Esophagus squamous epithelium (tissue), 4 donors: ENCODE measurements around the gene KRT7.

Experiments
- CTCF ChIP-seq, 6 experiments: fragments of 450-650 bp in 4 of 6; fragments of 200-600 bp in 2 of 6; sonication (generic) in 2 of 6; IDR thresholded peaks; one replicate each; pipeline ENCODE4 v1.5.1; 2016 to 2019; ENCODE audit warnings: antibody characterized with exemption in 6 of 6, mild to moderate bottlenecking in 4 of 6, moderate library complexity in 4 of 6
- POLR2A ChIP-seq, 4 donors: fragments of 450-650 bp; IDR thresholded peaks; one replicate each; pipeline ENCODE4 v1.6.1; 2017; ENCODE audit warnings: antibody characterized with exemption in 4 of 4, mild to moderate bottlenecking in 4 of 4, moderate library complexity in 3 of 4

- TF ChIP-seq CTCF (IDR thresholded peaks at IDR 0.05) (no peak), POLR2A (IDR thresholded peaks at IDR 0.05) (no peak)
Measured at GRCh38 chr12:52266514-52266913, 33.5 kb downstream of the KRT7 start.
